Activated CD8-positive, alpha-beta T cell treated with anti-CD3 and anti-CD28 coated beads, Interleukin-2, amount 10 ng/mL, durations not matched to agents 7 days and 5 days (primary cell): ENCODE results near the gene NCOR1. TPM values are rescaled to one million over a fixed set of nuclear protein-coding genes. Genes with fewer than 3 reads are reported as not detected.

Source experiments
- ATAC-seq: fragments of 150-1000 bp; cut with Tn5 transposase; one replicate; pipeline ENCODE4 v1.10.0; 2021; ENCODE audit warnings: moderate library complexity
- CTCF ChIA-PET: fragments of 350-600 bp; sonication (Branson Sonifier 250); formaldehyde crosslinking; loops from one replicate; lab custom pipeline; 2021; ENCODE audit warnings: antibody characterized with exemption; lab: Charles Lee
- POLR2A ChIA-PET: fragments of 350-600 bp; sonication (Branson Sonifier 250); formaldehyde crosslinking; loops from one replicate; lab custom pipeline; 2021; ENCODE audit warnings: antibody characterized with exemption; lab: Charles Lee
- DNase-seq: peaks from one replicate; pipeline ENCODE4 v3.0.0-alpha.2; 2020
- H3K27ac Mint-ChIP-seq: one replicate; pipeline ENCODE4 v1.8.0; 2021; ENCODE audit warnings: mild to moderate bottlenecking, mixed read lengths
- H3K27me3 Mint-ChIP-seq: one replicate; pipeline ENCODE4 v1.8.0; 2021; ENCODE audit warnings: low read depth, mixed read lengths
- H3K36me3 Mint-ChIP-seq: one replicate; pipeline ENCODE4 v1.8.0; 2021; ENCODE audit warnings: low read depth, mixed read lengths
- H3K4me1 Mint-ChIP-seq: one replicate; pipeline ENCODE4 v1.8.0; 2021; ENCODE audit warnings: low read depth, mixed read lengths
- H3K4me3 Mint-ChIP-seq: one replicate; pipeline ENCODE4 v1.8.0; 2021; ENCODE audit warnings: mild to moderate bottlenecking, mixed read lengths
- H3K9me3 Mint-ChIP-seq: one replicate; pipeline ENCODE4 v1.8.0; 2022; ENCODE audit warnings: mixed read lengths; ENCODE audit not compliant: insufficient read depth
- total RNA-seq, 2 experiments: library from RNA; stranded (reverse); gene quantifications; one replicate each; pipeline ENCODE4 v1.2.3, GENCODE V29; 2021

NCOR1 gene
- total RNA-seq, 2 experiments from 2014 or later, result 160 to 161 TPM

GRCh38 chr17:16013943-16014407 lies 201.4 kb downstream of the NCOR1 start:
- peaks cover 3% of the 10 kb centered on the region for H3K4me1 Mint-ChIP-seq
- peaks cover 51% of the 10 kb centered on the region for H3K36me3 Mint-ChIP-seq
- ATAC-seq, result no peak
- no peak overlapping the region for H3K27ac Mint-ChIP-seq
- ChIA-PET POLR2A (no interaction called here), CTCF (no interaction called here)
- no peaks in the 10 kb centered on the region for H3K9me3 Mint-ChIP-seq
- H3K4me3 Mint-ChIP-seq, result no peak overlapping the region
- no peak for DNase-seq
- H3K27me3 Mint-ChIP-seq, result no peaks in the 10 kb centered on the region

DNA sequence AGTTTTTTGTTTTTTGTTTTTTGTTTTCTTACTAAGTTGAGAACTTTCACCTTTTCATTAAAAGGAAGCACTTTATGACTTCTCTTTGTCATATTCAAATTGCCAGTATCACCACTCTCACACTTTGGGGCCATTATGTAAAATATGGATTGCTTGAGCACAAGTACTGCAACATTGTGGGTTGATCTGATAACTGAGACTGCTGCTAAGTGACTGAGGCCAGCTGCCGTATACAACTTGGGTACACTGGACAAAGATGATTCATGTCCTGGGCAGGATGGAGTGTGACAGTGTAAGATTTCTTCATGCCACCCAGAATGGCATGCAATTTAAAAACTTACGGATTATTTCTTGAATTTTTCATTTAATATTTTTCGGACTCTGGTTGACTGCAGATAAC lies 207.9 kb downstream of the NCOR1 start:
- Mint-ChIP-seq H3K9me3 (no peaks in the 10 kb centered on the region), H3K27ac (peak overlapping the region; percentile 14), H3K4me3 (no peak overlapping the region), H3K27me3 (no peaks in the 10 kb centered on the region), H3K4me1 (peaks cover 13% of the 10 kb centered on the region), H3K36me3 (peaks cover 76% of the 10 kb centered on the region)
- ChIA-PET CTCF (no interaction called here), POLR2A (no interaction called here)
- DNase-seq (no peak), ATAC-seq (no peak)

DNA sequence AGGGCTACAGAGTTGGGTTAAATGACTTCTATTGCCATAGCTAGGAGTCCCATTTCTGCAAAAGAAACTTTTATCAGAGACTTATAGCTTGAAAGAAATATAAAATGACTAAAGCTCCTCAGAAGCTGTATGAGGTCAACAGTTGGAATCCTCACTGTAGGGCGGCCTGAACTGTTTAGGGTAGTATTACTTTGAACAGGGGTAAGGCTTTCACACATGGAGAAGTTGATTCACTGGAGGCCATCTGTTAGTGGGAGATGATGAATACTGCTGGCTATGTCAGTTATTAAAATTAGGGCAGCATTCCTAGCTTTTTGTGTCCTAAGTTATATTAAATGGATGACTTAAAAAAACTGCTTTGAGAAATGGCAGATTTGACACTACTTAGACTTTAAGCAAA lies 209.7 kb downstream of the NCOR1 start:
- CTCF ChIA-PET, result interaction anchor here (0.9 to 2.8 kb wide), 3 partner anchors 19 to 61 kb away, joined by 3 to 8 read pairs (median 6); partner anchors contain the start of gene ADORA2B
- POLR2A ChIA-PET, result no interaction called here
- ATAC-seq, result no peak
- no peak for DNase-seq
- Mint-ChIP-seq H3K4me3 (no peak overlapping the region), H3K27ac (no peak overlapping the region), H3K9me3 (no peaks in the 10 kb centered on the region), H3K4me1 (peaks cover 27% of the 10 kb centered on the region), H3K27me3 (no peaks in the 10 kb centered on the region), H3K36me3 (peaks cover 83% of the 10 kb centered on the region)

GRCh38 chr17:16003841-16004240 lies 211.5 kb downstream of the NCOR1 start:
- DNase-seq (no peak), ATAC-seq (no peak)
- ChIA-PET CTCF (interaction anchor here (0.9 to 2.8 kb wide), 2 partner anchors 59 to 349 kb away, joined by 3 to 8 read pairs; partner anchors contain the start of gene ADORA2B), POLR2A (no interaction called here)
- Mint-ChIP-seq H3K27ac (no peak overlapping the region), H3K27me3 (no peaks in the 10 kb centered on the region), H3K4me1 (peaks cover 30% of the 10 kb centered on the region), H3K9me3 (no peaks in the 10 kb centered on the region), H3K36me3 (peaks cover 76% of the 10 kb centered on the region), H3K4me3 (no peak overlapping the region)

GRCh38 chr17:16002708-16003260 lies 212.6 kb downstream of the NCOR1 start:
- peaks cover 65% of the 10 kb centered on the region for H3K36me3 Mint-ChIP-seq
- no peaks in the 10 kb centered on the region for H3K27me3 Mint-ChIP-seq
- ChIA-PET POLR2A (no interaction called here), CTCF (interaction anchor here (1.3 kb wide), 1 partner anchor 58 kb away, joined by 3 read pairs; the partner anchor contains the start of gene ADORA2B)
- no peak overlapping the region for H3K27ac Mint-ChIP-seq
- DNase-seq, result no peak
- ATAC-seq, result no peak
- H3K4me1 Mint-ChIP-seq, result peaks cover 31% of the 10 kb centered on the region
- H3K9me3 Mint-ChIP-seq, result no peaks in the 10 kb centered on the region
- H3K4me3 Mint-ChIP-seq, result no peak overlapping the region

GRCh38 chr17:16001226-16001897 lies 214.0 kb downstream of the NCOR1 start:
- Mint-ChIP-seq H3K4me3 (peak overlapping the region; percentile 93), H3K27ac (peak overlapping the region; percentile 96), H3K36me3 (peaks cover 60% of the 10 kb centered on the region), H3K9me3 (no peaks in the 10 kb centered on the region), H3K4me1 (peaks cover 32% of the 10 kb centered on the region), H3K27me3 (no peaks in the 10 kb centered on the region)
- ChIA-PET CTCF (interaction anchor here (0.9 to 1.5 kb wide), 4 partner anchors 22 to 173 kb away, joined by 3 to 4 read pairs (median 3); partner anchors contain the start of gene ADORA2B), POLR2A (no interaction called here)
- ATAC-seq, result no peak
- no peak for DNase-seq

- POLR2A ChIA-PET, result interaction anchor here (0.6 to 2.4 kb wide), 6 partner anchors 9 to 210 kb away, joined by 3 to 11 read pairs (median 3); partner anchors contain the start of gene ADORA2B
- CTCF ChIA-PET, result interaction anchor here (1.3 to 2.9 kb wide), 5 partner anchors 13 to 172 kb away, joined by 3 to 28 read pairs (median 4); partner anchors contain the start of gene ADORA2B
- DNase-seq, result peak; percentile 60
- Mint-ChIP-seq H3K9me3 (no peaks in the 10 kb centered on the region), H3K27ac (peak overlapping the region; percentile 96), H3K4me1 (peaks cover 32% of the 10 kb centered on the region), H3K36me3 (peaks cover 49% of the 10 kb centered on the region), H3K4me3 (peak overlapping the region; percentile 93), H3K27me3 (no peaks in the 10 kb centered on the region)
- ATAC-seq, result peak; percentile 40
Measured at GRCh38 chr17:15999974-16000827, 215.1 kb downstream of the NCOR1 start.

GRCh38 chr17:15999141-15999973 lies 216.0 kb downstream of the NCOR1 start, which contains the start of the genes TTC19 and ZSWIM7:
TTC19 (plus strand) TSS chr17:15999824; CDS start chr17:15999849, 25 bp downstream.
ZSWIM7 (minus strand) TSS chr17:15999704; CDS start chr17:15999594, 110 bp downstream.
- H3K27me3 Mint-ChIP-seq, result no peaks in the 10 kb centered on the region
- H3K36me3 Mint-ChIP-seq, result peaks cover 40% of the 10 kb centered on the region
- ChIA-PET CTCF (interaction anchor here (0.6 to 2.9 kb wide), 10 partner anchors 12 to 579 kb away, joined by 3 to 28 read pairs (median 4); partner anchors contain the start of gene ADORA2B), POLR2A (interaction anchor here (0.6 to 2.4 kb wide), 6 partner anchors 10 to 211 kb away, joined by 3 to 11 read pairs (median 3); partner anchors contain the start of gene ADORA2B)
- ATAC-seq (peak; percentile 91), DNase-seq (peak; percentile 96)
- peaks cover 32% of the 10 kb centered on the region for H3K4me1 Mint-ChIP-seq
- peak within 1 kb of the TSS; percentile 99 for H3K27ac Mint-ChIP-seq
- H3K9me3 Mint-ChIP-seq, result no peaks in the 10 kb centered on the region
- H3K4me3 Mint-ChIP-seq, result peak within 1 kb of the TSS; percentile 93

DNA sequence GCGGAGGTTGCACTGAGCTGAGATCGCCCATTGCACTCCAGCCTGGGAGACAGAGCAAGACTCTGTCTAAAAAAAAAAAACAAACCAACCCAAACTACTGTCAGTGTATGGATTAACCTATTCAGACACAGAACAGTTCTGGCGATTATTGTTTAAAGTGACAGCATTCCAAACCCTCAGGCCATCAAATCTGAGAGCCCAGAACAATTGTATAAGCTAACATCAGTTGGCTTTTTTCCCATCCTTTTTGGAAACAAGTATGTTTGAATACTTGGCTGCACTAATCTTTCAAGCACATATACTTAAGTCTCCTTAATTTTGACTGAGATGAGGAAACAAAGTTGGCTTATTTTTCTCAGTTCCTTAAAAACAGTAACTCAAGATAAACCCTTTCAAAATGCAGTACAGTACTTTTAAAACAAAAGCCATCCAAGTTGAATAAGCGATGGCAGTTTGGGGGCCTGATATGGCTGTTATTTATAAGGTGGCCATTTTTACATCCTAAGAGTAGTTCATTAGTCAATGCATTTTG lies 217.2 kb downstream of the NCOR1 start:
- H3K36me3 Mint-ChIP-seq, result peaks cover 32% of the 10 kb centered on the region
- H3K4me1 Mint-ChIP-seq, result peaks cover 30% of the 10 kb centered on the region
- H3K27ac Mint-ChIP-seq, result no peak overlapping the region
- H3K4me3 Mint-ChIP-seq, result no peak overlapping the region
- no peak for DNase-seq
- CTCF ChIA-PET, result interaction anchor here (0.7 to 2.9 kb wide), 12 partner anchors 13 to 523 kb away, joined by 3 to 28 read pairs (median 4); partner anchors contain the start of gene ADORA2B
- no peaks in the 10 kb centered on the region for H3K9me3 Mint-ChIP-seq
- no peaks in the 10 kb centered on the region for H3K27me3 Mint-ChIP-seq
- POLR2A ChIA-PET, result no interaction called here
- no peak for ATAC-seq

DNA sequence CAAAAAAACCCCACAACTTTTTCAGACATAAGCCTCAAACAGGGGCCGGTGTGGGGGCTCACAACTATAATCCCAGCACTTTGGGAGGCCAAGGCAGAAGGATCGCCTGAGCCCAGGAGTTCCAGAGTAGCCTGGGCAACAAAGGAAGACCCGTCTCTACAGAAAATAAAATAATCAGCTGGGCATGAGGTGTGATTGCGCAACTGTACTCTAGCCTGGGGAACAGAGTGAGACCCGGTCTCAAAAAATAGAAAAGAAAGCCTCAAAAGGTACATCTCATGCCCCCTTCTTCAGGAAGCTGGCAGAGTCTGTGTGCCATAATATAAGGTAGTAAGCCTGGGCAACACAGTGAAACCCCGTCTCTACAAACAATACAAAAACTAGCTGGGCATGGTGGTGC lies 219.0 kb downstream of the NCOR1 start:
- CTCF ChIA-PET, result interaction anchor here (0.9 to 1.3 kb wide), 2 partner anchors 23 to 51 kb away, joined by 3 to 6 read pairs; partner anchors contain the start of gene ADORA2B
- H3K4me3 Mint-ChIP-seq, result no peak overlapping the region
- POLR2A ChIA-PET, result interaction anchor here (0.7 kb wide), 1 partner anchor 98 kb away, joined by 3 read pairs; no protein-coding TSS in a partner anchor
- no peak overlapping the region for H3K27ac Mint-ChIP-seq
- H3K36me3 Mint-ChIP-seq, result peaks cover 14% of the 10 kb centered on the region
- DNase-seq (no peak), ATAC-seq (no peak)
- no peaks in the 10 kb centered on the region for H3K9me3 Mint-ChIP-seq
- peaks cover 16% of the 10 kb centered on the region for H3K4me1 Mint-ChIP-seq
- no peaks in the 10 kb centered on the region for H3K27me3 Mint-ChIP-seq
